MM.1S (cell line): ENCODE results near the gene RIPK1.
"Not testable (repeated sequence)": the region's sequence is repeated elsewhere in the genome, so short reads cannot be mapped to it uniquely, and the experiment has no call there.

Experiments
- DNase-seq: peaks from one replicate; pipeline ENCODE4 v3.0.0-alpha.2; 2015
- H2AFZ ChIP-seq: fragments of 300-600 bp; sonication (generic); 2 replicates; pipeline ENCODE4 v1.6.0; 2016; ENCODE audit warnings: antibody characterized with exemption, low read length
- H3F3A ChIP-seq: fragments of 300-600 bp; sonication (generic); 2 replicates; pipeline ENCODE4 v1.6.1; 2016; ENCODE audit warnings: mild to moderate bottlenecking, antibody characterized with exemption, low read length, moderate library complexity, mixed read lengths; ENCODE audit not compliant: insufficient read depth
- H3K27ac ChIP-seq: fragments of 300-600 bp; sonication (generic); 2 replicates; pipeline ENCODE4 v1.5.1; 2016; ENCODE audit warnings: mild to moderate bottlenecking, low read length
- H3K27me3 ChIP-seq: fragments of 300-600 bp; sonication (generic); replicated peaks from 2 replicates; pipeline ENCODE4 v1.6.0; 2016; ENCODE audit warnings: low read length; ENCODE audit not compliant: insufficient read depth
- H3K36me3 ChIP-seq: fragments of 300-600 bp; sonication (generic); replicated peaks from 2 replicates; pipeline ENCODE4 v1.6.1; 2016; ENCODE audit warnings: mild to moderate bottlenecking, low read length, mixed read lengths; ENCODE audit not compliant: insufficient read depth
- H3K4me1 ChIP-seq: fragments of 300-600 bp; sonication (generic); 2 replicates; pipeline ENCODE4 v1.6.1; 2016; ENCODE audit warnings: low read length, mixed read lengths
- H3K4me2 ChIP-seq: fragments of 300-600 bp; sonication (generic); 2 replicates; pipeline ENCODE4 v1.6.0; 2016; ENCODE audit warnings: low read depth, low read length
- H3K4me3 ChIP-seq: fragments of 300-600 bp; sonication (generic); 2 replicates; pipeline ENCODE4 v1.5.1; 2016; ENCODE audit warnings: low read length, mixed read lengths
- H3K79me2 ChIP-seq: fragments of 300-600 bp; sonication (generic); 2 replicates; pipeline ENCODE4 v1.6.1; 2016; ENCODE audit warnings: mixed run types, low read length, mixed read lengths
- H3K9ac ChIP-seq: fragments of 300-600 bp; sonication (generic); 2 replicates; pipeline ENCODE4 v1.6.1; 2016; ENCODE audit warnings: low read length, mixed read lengths
- H3K9me2 ChIP-seq: fragments of 300-600 bp; sonication (generic); replicated peaks from 2 replicates; pipeline ENCODE4 v1.6.1; 2016; ENCODE audit warnings: mild to moderate bottlenecking, low read length, mixed read lengths; ENCODE audit not compliant: insufficient read depth
- H3K9me3 ChIP-seq: fragments of 300-600 bp; sonication (generic); replicated peaks from 2 replicates; pipeline ENCODE4 v1.6.1; 2016; ENCODE audit warnings: mild to moderate bottlenecking, low read length, mixed read lengths; ENCODE audit not compliant: insufficient read depth
- H4K20me1 ChIP-seq: fragments of 300-600 bp; sonication (generic); 2 replicates; pipeline ENCODE4 v1.6.1; 2016; ENCODE audit warnings: mild to moderate bottlenecking, low read length, moderate library complexity, mixed read lengths; ENCODE audit not compliant: insufficient read depth
- EZH2 ChIP-seq: fragments of 300-600 bp; sonication (generic); optimal IDR thresholded peaks from 2 replicates; pipeline ENCODE3; 2017; ENCODE audit warnings: low read depth, mild to moderate bottlenecking, antibody characterized with exemption, low read length, mixed read lengths
- EZH2phosphoT487 ChIP-seq: fragments of 300-600 bp; sonication (generic); IDR thresholded peaks from 2 replicates; pipeline ENCODE4 v1.6.1; 2018; ENCODE audit warnings: antibody characterized with exemption, low read length
- TF ChIP-seq, protein P1 (sequence below): fragments of 300-600 bp; sonication (generic); IDR thresholded peaks from 2 replicates; pipeline ENCODE4 v1.5.1; 2016; ENCODE audit warnings: antibody characterized with exemption, low read length, mixed read lengths

RIPK1 gene

DNA sequence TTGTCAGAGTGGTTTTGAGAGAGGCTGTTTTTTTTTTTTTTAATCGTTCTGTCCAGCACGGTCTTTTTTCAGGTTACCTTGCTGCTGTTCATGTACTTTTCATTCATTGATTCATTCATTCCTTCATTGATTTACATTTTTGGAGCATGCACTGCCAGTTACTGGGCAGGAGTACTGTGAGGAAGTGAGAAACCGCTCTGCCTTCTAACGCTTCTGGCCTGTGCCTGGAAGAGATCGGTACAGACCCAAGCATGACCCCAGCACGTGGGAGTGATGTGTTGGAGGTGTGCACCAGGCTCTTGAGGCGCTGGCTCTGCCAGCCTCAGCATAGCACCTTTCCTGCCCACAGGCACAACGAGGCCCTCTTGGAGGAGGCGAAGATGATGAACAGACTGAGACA, 9.1 kb downstream of the RIPK1 start:
- Histone ChIP-seq H4K20me1 (0 out of 2 replicates have a peak, but pooled peaks cover 2% of the 10 kb centered on the region), H3K36me3 (peaks cover 13% of the 10 kb centered on the region), H3K4me2 (no peak overlapping the region), H3K9ac (no peak overlapping the region), H3K4me3 (no peak overlapping the region), H2AFZ (no peak overlapping the region), H3F3A (0 out of 2 replicates have a peak, but pooled peaks cover 3% of the 10 kb centered on the region), H3K27me3 (no peaks in the 10 kb centered on the region), H3K79me2 (peaks cover 50% of the 10 kb centered on the region), H3K9me2 (no peaks in the 10 kb centered on the region), H3K27ac (no peak overlapping the region), H3K9me3 (no peaks in the 10 kb centered on the region), H3K4me1 (peaks cover 16% of the 10 kb centered on the region)
- TF ChIP-seq EZH2 = no peak
- no peak for TF ChIP-seq EZH2phosphoT487
- TF ChIP-seq, protein P1, sequence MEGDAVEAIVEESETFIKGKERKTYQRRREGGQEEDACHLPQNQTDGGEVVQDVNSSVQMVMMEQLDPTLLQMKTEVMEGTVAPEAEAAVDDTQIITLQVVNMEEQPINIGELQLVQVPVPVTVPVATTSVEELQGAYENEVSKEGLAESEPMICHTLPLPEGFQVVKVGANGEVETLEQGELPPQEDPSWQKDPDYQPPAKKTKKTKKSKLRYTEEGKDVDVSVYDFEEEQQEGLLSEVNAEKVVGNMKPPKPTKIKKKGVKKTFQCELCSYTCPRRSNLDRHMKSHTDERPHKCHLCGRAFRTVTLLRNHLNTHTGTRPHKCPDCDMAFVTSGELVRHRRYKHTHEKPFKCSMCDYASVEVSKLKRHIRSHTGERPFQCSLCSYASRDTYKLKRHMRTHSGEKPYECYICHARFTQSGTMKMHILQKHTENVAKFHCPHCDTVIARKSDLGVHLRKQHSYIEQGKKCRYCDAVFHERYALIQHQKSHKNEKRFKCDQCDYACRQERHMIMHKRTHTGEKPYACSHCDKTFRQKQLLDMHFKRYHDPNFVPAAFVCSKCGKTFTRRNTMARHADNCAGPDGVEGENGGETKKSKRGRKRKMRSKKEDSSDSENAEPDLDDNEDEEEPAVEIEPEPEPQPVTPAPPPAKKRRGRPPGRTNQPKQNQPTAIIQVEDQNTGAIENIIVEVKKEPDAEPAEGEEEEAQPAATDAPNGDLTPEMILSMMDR = no peak
- no peak for DNase-seq

DNA sequence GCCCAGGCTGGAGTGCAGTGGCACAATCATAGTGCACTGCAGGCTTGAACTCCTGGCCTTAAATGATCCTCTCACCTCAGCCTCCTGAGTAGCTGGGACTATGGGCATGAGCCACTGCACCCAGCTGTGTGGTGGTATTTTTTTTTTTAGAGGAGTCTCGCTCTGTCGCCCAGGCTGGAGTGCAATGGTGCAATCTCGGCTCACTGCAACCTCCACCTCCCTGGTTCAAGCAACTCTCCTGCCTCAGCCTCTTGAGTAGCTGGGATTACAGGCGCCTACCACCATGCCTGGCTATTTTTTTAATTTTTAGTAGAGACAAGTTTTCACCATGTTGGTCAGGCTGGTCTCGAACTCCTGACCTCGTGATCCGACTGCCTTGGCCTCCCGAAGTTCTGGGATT, 10.7 kb downstream of the RIPK1 start:
- peaks cover 16% of the 10 kb centered on the region for H3K4me1 ChIP-seq
- not testable (repeated sequence) for H3K4me2 ChIP-seq, H3K9me2 ChIP-seq, H3K4me3 ChIP-seq, H2AFZ ChIP-seq, H3F3A ChIP-seq, H3K27me3 ChIP-seq, H4K20me1 ChIP-seq, H3K9me3 ChIP-seq, H3K9ac ChIP-seq, H3K27ac ChIP-seq, DNase-seq
- H3K36me3 ChIP-seq = peaks cover 13% of the 10 kb centered on the region
- peaks cover 36% of the 10 kb centered on the region for H3K79me2 ChIP-seq

DNA sequence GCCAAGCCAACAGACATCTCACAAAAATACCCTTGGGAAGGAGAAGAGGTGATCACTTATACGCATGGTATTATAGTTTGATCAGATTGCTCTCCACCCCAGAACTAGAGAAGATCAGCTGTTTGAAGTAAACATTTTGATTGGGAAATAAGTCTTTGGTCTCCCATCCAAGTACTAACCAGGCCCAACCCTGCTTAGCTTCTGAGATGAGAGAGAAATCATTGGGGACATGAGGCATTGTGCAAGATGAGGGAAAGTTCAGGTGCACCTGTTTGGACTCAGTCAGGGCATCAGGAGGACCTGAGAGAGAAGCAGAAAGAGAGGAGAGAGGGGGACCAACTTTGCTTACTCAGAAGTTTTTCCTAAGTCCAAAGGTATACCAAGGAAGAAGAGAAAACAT, 11.4 kb downstream of the RIPK1 start:
- H3K79me2 ChIP-seq = peaks cover 31% of the 10 kb centered on the region
- 0 out of 2 replicates have a peak, but pooled peaks cover 3% of the 10 kb centered on the region for H3F3A ChIP-seq
- peaks cover 12% of the 10 kb centered on the region for H3K4me1 ChIP-seq
- H4K20me1 ChIP-seq = no peaks in the 10 kb centered on the region
- DNase-seq = no peak
- H3K9me2 ChIP-seq = no peaks in the 10 kb centered on the region
- H3K36me3 ChIP-seq = peaks cover 13% of the 10 kb centered on the region
- H3K4me2 ChIP-seq = no peak overlapping the region
- H3K9me3 ChIP-seq = no peaks in the 10 kb centered on the region
- no peak overlapping the region for H3K27ac ChIP-seq
- no peak overlapping the region for H2AFZ ChIP-seq
- no peak overlapping the region for H3K9ac ChIP-seq
- no peaks in the 10 kb centered on the region for H3K27me3 ChIP-seq
- H3K4me3 ChIP-seq = no peak overlapping the region
- TF ChIP-seq EZH2phosphoT487 (no peak), EZH2 (no peak)

DNA sequence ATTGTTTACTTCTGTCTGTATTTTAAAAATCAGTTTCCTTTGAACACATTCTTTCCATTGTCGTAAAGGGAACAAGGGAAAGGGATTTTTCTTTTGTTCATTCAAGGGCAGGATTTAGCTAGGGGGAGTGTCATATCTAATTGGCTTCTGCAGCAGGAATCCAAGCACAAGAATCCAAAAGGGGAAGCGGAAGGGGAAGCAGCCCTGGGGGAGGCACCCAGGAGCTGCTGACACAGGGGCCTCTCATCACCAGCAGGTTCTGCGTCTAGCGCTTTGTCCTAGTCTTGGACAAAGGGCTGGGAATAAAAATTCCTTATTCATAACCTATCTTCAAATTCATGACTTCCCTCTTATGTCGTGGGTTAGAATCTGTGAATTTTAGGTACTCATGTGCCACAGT, 13.7 kb downstream of the RIPK1 start:
- Histone ChIP-seq H4K20me1 (no peaks in the 10 kb centered on the region), H3K79me2 (peaks cover 11% of the 10 kb centered on the region), H3K4me2 (no peak overlapping the region), H3K27ac (no peak overlapping the region), H2AFZ (no peak overlapping the region), H3K4me3 (no peak overlapping the region), H3K9me3 (no peaks in the 10 kb centered on the region), H3F3A (no peaks in the 10 kb centered on the region), H3K9me2 (no peaks in the 10 kb centered on the region), H3K4me1 (no peaks in the 10 kb centered on the region), H3K27me3 (no peaks in the 10 kb centered on the region), H3K36me3 (peaks cover 18% of the 10 kb centered on the region), H3K9ac (no peak overlapping the region)
- DNase-seq = no peak
- TF ChIP-seq EZH2phosphoT487 (no peak), EZH2 (no peak)
- TF ChIP-seq, protein P1 = no peak
